Immature natural killer cell (primary cell): Measurements from ENCODE around the gene LCE7A. TPM values are rescaled to one million over a fixed set of nuclear protein-coding genes. Genes with fewer than 3 reads are reported as not detected.

Experiments
- polyA plus RNA-seq, 3 donors: library from polyadenylated mRNA; unstranded; fragments of 300-500 nt; fragmentation: Illumina TruSeq; gene quantifications; one replicate each; pipeline ENCODE4 v1.2.3, GENCODE V29; 2021

LCE7A gene
- polyA plus RNA-seq, 3 donors from 2014 or later, result not detected

Other genes starting within 250 kb of the LCE7A start
- not detected for gene LCE3B, start 246.2 kb upstream of the LCE7A start, polyA plus RNA-seq
- gene LCE3A, start 236.9 kb upstream of the LCE7A start, polyA plus RNA-seq, result not detected
- gene LCE2D, start 196.6 kb upstream of the LCE7A start, polyA plus RNA-seq, result not detected
- gene LCE2C, start 184.7 kb upstream of the LCE7A start, polyA plus RNA-seq, result not detected
- not detected for gene LCE2B, start 173.9 kb upstream of the LCE7A start, polyA plus RNA-seq
- gene LCE2A, start 161.7 kb upstream of the LCE7A start, polyA plus RNA-seq, result not detected
- not detected for gene LCE4A, start 151.8 kb upstream of the LCE7A start, polyA plus RNA-seq
- not detected for gene KPRP, start 102.0 kb upstream of the LCE7A start, polyA plus RNA-seq
- gene LCE1F, start 84.9 kb upstream of the LCE7A start, polyA plus RNA-seq, result not detected
- gene LCE1E, start 73.7 kb upstream of the LCE7A start, polyA plus RNA-seq, result not detected
- gene LCE1D, start 63.3 kb upstream of the LCE7A start, polyA plus RNA-seq, result not detected
- gene LCE1C, start 53.3 kb upstream of the LCE7A start, polyA plus RNA-seq, result not detected
- not detected for gene LCE1B, start 48.0 kb upstream of the LCE7A start, polyA plus RNA-seq
- gene LCE1A, start 32.5 kb upstream of the LCE7A start, polyA plus RNA-seq, result not detected
- not detected for gene LCE6A, start 17.1 kb upstream of the LCE7A start, polyA plus RNA-seq
- not detected for gene SMCP, start 18.3 kb downstream of the LCE7A start, polyA plus RNA-seq
- not detected for gene IVL, start 48.5 kb downstream of the LCE7A start, polyA plus RNA-seq
- not detected for gene SPRR5, start 87.2 kb downstream of the LCE7A start, polyA plus RNA-seq
- not detected for gene SPRR4, start 110.7 kb downstream of the LCE7A start, polyA plus RNA-seq
- gene SPRR1A, start 124.1 kb downstream of the LCE7A start, polyA plus RNA-seq, result not detected
- not detected for gene SPRR3, start 141.8 kb downstream of the LCE7A start, polyA plus RNA-seq
- not detected for gene SPRR1B, start 171.2 kb downstream of the LCE7A start, polyA plus RNA-seq
- gene SPRR2D, start 181.1 kb downstream of the LCE7A start, polyA plus RNA-seq, result not detected
- gene SPRR2A, start 197.5 kb downstream of the LCE7A start, polyA plus RNA-seq, result not detected
- not detected for gene SPRR2B, start 211.6 kb downstream of the LCE7A start, polyA plus RNA-seq
- not detected for gene SPRR2E, start 234.5 kb downstream of the LCE7A start, polyA plus RNA-seq